ENCODE results near the gene RILPL2.
"Not testable (repeated sequence)": the region's sequence is repeated elsewhere in the genome, so short reads cannot be mapped to it uniquely, and the experiment has no call there.

Gene RILPL2

GRCh38 chr12:123384318-123384993 lies 52.0 kb downstream of the RILPL2 start:
- H3K4me3 ChIP-seq, result peak overlapping the region; percentile 85
- peak overlapping the region; percentile 81 for H3K9ac ChIP-seq
- TF ChIP-seq Cebpa-rat (IDR thresholded peaks at IDR 0.05), result no peak
- peak overlapping the region; percentile 68 for H3K27ac ChIP-seq
- H3K27me3 ChIP-seq, result no peaks in the 10 kb centered on the region
- H4K20me1 ChIP-seq, result peaks cover 7% of the 10 kb centered on the region; the same call in 1 of the 2 replicates
- no peaks in the 10 kb centered on the region for H3K9me3 ChIP-seq
- peak overlapping the region; percentile 100 for H3K4me2 ChIP-seq
- H3K36me3 ChIP-seq, result no peaks in the 10 kb centered on the region
- H3K4me1 ChIP-seq, result peaks cover 35% of the 10 kb centered on the region

GRCh38 chr12:123382684-123383083 lies 53.8 kb downstream of the RILPL2 start:
- TF ChIP-seq Cebpa-rat (IDR thresholded peaks at IDR 0.05), result no peak
- Histone ChIP-seq H4K20me1 (peaks cover 3% of the 10 kb centered on the region; the same call in 1 of the 2 replicates), H3K27ac (no peak overlapping the region), H3K36me3 (no peaks in the 10 kb centered on the region), H3K9me3 (no peaks in the 10 kb centered on the region), H3K27me3 (no peaks in the 10 kb centered on the region), H3K4me2 (no peak overlapping the region), H3K4me3 (no peak overlapping the region), H3K9ac (no peak overlapping the region), H3K4me1 (peaks cover 29% of the 10 kb centered on the region)

- Histone ChIP-seq H3K27me3 (no peaks in the 10 kb centered on the region), H3K4me1 (0 out of 2 replicates have a peak, but pooled peaks cover 5% of the 10 kb centered on the region), H4K20me1 (no peaks in the 10 kb centered on the region), H3K9ac (no peak overlapping the region), H3K4me2 (no peak overlapping the region), H3K36me3 (no peaks in the 10 kb centered on the region), H3K4me3 (no peak overlapping the region), H3K27ac (no peak overlapping the region), H3K9me3 (no peaks in the 10 kb centered on the region)
- no peak for TF ChIP-seq Cebpa-rat (IDR thresholded peaks at IDR 0.05)
Measured at GRCh38 chr12:123379391-123379790, 57.1 kb downstream of the RILPL2 start.

GRCh38 chr12:123372415-123372814 lies 64.1 kb downstream of the RILPL2 start:
- not testable (repeated sequence) for H3K9ac ChIP-seq, H3K27ac ChIP-seq, H4K20me1 ChIP-seq, H3K4me2 ChIP-seq, H3K27me3 ChIP-seq, H3K9me3 ChIP-seq, H3K4me3 ChIP-seq, H3K4me1 ChIP-seq, H3K36me3 ChIP-seq

- not testable (repeated sequence) for H3K4me1 ChIP-seq, H3K27me3 ChIP-seq, H3K9me3 ChIP-seq, H3K4me2 ChIP-seq, H3K36me3 ChIP-seq, H3K27ac ChIP-seq, H4K20me1 ChIP-seq, H3K9ac ChIP-seq, H3K4me3 ChIP-seq
Measured at GRCh38 chr12:123371667-123372368, 64.7 kb downstream of the RILPL2 start.

- Histone ChIP-seq H3K27me3 (no peaks in the 10 kb centered on the region), H3K36me3 (no peaks in the 10 kb centered on the region), H4K20me1 (peaks cover 3% of the 10 kb centered on the region), H3K4me2 (no peak overlapping the region), H3K9me3 (peaks cover 3% of the 10 kb centered on the region; the same call in 1 of the 2 replicates), H3K4me1 (peaks cover 12% of the 10 kb centered on the region), H3K9ac (no peak overlapping the region), H3K27ac (no peak overlapping the region), H3K4me3 (no peak overlapping the region)
- TF ChIP-seq Cebpa-rat (IDR thresholded peaks at IDR 0.05), result no peak
Measured at GRCh38 chr12:123369229-123369628, 67.3 kb downstream of the RILPL2 start.

GRCh38 chr12:123368431-123368830 lies 68.1 kb downstream of the RILPL2 start:
- H3K9ac ChIP-seq, H3K4me2 ChIP-seq, H3K4me3 ChIP-seq, H3K36me3 ChIP-seq, H3K27me3 ChIP-seq, H3K27ac ChIP-seq, H3K9me3 ChIP-seq: not testable (repeated sequence)
- H3K4me1 ChIP-seq, result peaks cover 12% of the 10 kb centered on the region
- H4K20me1 ChIP-seq, result peaks cover 11% of the 10 kb centered on the region

GRCh38 chr12:123367511-123367910 lies 69.0 kb downstream of the RILPL2 start:
- peaks cover 20% of the 10 kb centered on the region for H4K20me1 ChIP-seq
- no peak for TF ChIP-seq Cebpa-rat (IDR thresholded peaks at IDR 0.05)
- H3K4me2 ChIP-seq, result no peak overlapping the region
- no peak overlapping the region for H3K4me3 ChIP-seq
- H3K9me3 ChIP-seq, result peaks cover 3% of the 10 kb centered on the region; the same call in 1 of the 2 replicates
- no peak overlapping the region for H3K9ac ChIP-seq
- no peak overlapping the region for H3K27ac ChIP-seq
- no peaks in the 10 kb centered on the region for H3K27me3 ChIP-seq
- H3K36me3 ChIP-seq, result no peaks in the 10 kb centered on the region
- H3K4me1 ChIP-seq, result peaks cover 20% of the 10 kb centered on the region

Data from BLaER1 (cell line).